Measurements from ENCODE around the gene NPLOC4.

Gene NPLOC4

DNA sequence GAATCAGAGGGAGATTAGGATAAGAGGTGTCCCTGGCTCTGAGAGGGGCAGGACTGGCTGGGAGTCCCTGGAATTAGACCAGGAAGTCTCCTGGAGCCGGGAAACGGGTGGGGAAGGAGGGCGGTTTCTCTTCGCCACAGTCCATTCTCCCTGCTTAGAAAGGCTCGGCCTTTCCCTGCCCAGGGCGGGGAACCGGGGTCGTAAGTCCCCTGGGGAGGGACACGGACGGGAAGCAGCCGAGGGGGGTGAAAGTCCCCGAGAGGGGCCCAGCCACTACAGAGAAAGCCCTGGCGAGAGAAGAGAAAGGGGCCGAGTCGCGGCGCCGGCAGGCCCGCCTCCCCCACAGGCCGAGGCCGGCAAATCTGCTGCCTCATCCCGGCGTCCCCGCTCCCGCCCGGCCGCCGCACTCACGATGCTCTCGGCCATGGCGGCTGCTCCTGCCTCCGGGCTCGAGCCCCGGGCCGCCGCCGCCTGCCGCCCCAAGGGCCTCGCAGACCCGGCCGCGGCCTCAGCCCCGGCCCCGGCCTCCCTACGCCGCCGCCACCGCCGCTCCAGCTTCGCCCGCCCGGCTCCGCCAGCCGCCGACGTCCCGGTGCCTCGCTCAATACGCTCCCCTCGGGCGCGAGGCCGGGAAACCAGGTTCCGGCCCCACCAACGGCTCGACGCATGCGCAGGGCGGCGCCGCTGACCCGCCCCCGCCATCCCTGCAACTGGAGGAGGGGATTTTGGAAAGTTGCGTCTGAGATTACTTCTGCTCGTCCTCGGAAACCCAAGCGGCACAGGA, at the start of gene NPLOC4, which contains the start of gene TSPAN10:
Gene NPLOC4 (minus strand): TSS at position 608 of the 784 bp plus-strand sequence. CDS start 182 bp downstream, at position 426.
Gene TSPAN10 (plus strand): TSS at position 692 of the 784 bp plus-strand sequence. CDS start 5,217 bp downstream, outside the sequence.
- FAIRE-seq (no peak), DNase-seq (ENCODE audit: low spot score) (peak; percentile 70)

GRCh38 chr17:81686614-81687013, 49.7 kb upstream of the NPLOC4 start:
- FAIRE-seq (no peak), DNase-seq (ENCODE audit: low spot score) (no peak)

- peak; percentile 85 for FAIRE-seq
- peak; percentile 86 for DNase-seq (ENCODE audit: low spot score)
Measured at GRCh38 chr17:81685108-81685507, 48.2 kb upstream of the NPLOC4 start.

- FAIRE-seq (peak; percentile 12), DNase-seq (ENCODE audit: low spot score) (no peak)
Measured at GRCh38 chr17:81684442-81684911, 47.6 kb upstream of the NPLOC4 start.

- DNase-seq (ENCODE audit: low spot score) (peak; percentile 97), FAIRE-seq (peak; percentile 87)
Measured at GRCh38 chr17:81683584-81684441, 46.9 kb upstream of the NPLOC4 start, which contains the start of the genes ARL16 and HGS. TSS of gene ARL16 (minus strand) at chr17:81683797. CDS start at chr17:81683753, 44 bp downstream. TSS of gene HGS (plus strand) at chr17:81684011. CDS start at chr17:81684067, 56 bp downstream.

DNA sequence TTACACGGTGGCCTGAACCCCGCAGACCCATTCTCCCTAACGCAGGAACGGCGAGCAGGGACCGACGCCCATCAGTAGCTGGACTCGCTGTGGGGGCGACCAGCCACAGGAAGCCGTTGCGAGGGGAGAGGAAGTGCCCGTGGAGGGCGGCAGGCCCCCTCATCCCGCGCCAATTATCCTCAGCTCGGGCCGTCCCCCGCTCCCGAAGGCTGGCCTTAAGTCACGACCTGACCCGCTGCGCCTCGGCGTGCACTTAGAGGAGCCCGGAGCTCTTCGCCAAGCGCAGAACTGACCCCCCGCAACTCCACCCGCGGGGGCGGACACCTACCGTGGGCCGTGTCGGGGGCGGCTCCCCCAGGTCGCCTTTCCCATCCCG, 46.3 kb upstream of the NPLOC4 start:
- FAIRE-seq (no peak), DNase-seq (ENCODE audit: low spot score) (no peak)

DNA sequence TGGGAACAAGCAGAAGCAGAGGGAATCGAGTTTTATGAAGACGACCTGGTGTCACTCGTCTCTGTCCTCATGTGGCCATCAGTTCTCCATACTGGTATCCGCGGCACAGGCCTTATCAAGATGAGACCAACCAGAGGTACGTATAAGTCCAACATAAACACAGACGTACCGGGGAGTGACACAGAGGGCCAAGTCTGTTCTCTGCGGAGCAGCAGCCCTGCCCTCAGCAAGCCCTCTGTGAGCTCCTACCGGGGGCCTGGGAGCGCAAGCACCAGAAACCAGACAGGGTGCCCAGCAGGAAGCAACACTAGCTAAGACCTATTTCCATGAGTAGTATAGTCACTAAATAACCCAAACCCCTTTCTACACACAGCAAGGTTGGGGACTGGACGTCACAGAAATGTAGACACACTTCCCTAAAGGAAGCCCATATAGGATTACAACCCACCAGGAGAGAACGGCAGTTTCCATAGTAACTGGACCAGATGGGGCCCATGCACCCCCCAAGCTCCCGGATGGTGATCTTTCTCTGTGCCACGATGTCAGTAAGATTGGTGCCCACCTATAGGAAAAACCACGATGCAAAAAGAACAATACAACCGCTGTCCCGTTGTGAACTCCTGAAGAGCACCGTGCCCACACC, 45.8 kb upstream of the NPLOC4 start:
- FAIRE-seq (no peak), DNase-seq (ENCODE audit: low spot score) (no peak)

GRCh38 chr17:81681672-81682071, 44.8 kb upstream of the NPLOC4 start:
- DNase-seq (ENCODE audit: low spot score): peak; percentile 83
- peak; percentile 85 for FAIRE-seq

DNA sequence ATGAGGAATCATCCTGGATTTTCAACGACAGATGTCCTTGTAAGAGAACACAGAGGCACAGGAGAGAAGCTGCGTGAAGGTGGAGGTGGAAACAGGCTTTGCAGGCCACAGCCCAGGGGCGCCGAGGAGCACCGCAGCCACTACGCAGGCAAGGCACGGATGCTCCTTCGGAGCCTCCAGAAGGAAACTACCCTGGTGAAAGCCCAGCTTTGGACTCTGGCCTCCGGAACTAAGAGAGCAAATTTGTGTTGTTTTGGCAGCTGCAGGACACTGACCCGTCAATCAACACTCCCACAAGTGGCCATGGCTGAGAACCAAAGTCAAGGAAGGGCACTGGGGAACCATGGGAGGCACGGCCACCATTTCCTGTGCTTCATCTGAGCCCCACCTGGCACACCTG, 43.2 kb upstream of the NPLOC4 start:
- DNase-seq (ENCODE audit: low spot score) (no peak), FAIRE-seq (no peak)

- FAIRE-seq: no peak
- no peak for DNase-seq (ENCODE audit: low spot score)
Measured at GRCh38 chr17:81676906-81677305, 40.0 kb upstream of the NPLOC4 start.

- DNase-seq (ENCODE audit: low spot score): peak; percentile 24
- FAIRE-seq: peak; percentile 74
Measured at GRCh38 chr17:81675515-81676221, 38.8 kb upstream of the NPLOC4 start.

GRCh38 chr17:81673561-81674258, 36.8 kb upstream of the NPLOC4 start:
- FAIRE-seq (no peak), DNase-seq (ENCODE audit: low spot score) (no peak)

DNA sequence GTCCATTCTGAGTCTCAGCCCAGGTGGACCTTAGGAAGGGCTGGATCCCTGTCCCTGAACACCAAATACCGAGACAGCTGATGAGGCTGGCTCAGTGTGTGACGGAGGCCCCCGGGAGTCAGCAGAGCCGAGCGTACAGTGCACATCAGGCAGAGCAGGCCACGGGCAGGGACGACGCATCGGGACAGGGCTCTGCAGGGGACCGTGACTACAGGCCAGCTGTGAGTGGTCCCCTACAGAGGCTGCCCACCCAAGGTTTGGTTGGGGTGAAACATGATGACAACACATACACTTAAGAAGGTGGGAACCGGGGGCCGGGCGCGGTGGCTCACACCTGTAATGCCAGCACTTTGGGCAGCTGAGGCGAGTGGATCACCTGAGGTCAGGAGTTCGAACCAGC, 36.0 kb upstream of the NPLOC4 start:
- FAIRE-seq: no peak
- no peak for DNase-seq (ENCODE audit: low spot score)

DNA sequence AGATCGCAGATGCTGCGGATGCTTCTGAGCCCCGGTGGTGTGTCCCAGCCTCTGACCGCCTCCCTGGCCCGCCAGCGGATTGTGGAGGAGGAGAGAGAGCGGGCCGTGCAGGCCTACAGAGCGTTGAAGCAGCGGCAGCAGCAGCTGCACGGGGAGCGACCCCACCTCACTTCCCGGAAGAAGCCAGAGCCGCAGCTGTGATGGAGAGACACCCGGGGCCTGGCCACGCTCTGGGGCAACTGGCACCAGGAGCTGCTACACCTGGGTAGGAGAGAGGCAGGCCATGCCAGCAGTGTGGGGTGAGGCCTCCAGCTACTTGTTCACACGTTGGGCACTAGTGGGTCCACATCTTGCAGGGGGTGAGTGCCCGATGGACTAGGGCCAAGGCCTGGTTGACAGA, 35.6 kb upstream of the NPLOC4 start:
- FAIRE-seq (no peak), DNase-seq (ENCODE audit: low spot score) (no peak)

DNA sequence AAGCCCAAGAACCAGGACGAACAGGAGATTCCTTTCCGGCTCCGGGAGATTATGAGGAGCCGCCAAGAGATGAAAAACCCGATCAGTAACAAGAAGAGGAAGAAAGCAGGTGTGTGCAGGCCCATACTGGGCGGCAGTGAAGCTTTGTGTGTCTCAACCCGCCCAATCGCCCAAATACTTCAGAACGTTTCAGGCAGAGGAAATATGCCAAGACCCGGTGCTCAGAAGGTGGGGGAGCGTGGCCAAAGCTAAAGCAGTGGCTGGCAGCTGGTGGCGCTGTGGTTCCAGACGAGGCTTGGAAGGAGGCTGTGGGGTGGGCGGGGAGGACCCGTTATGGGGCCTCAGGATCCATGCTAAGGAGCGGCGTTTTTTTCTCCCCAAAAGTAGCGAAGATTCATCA, 30.8 kb upstream of the NPLOC4 start:
- FAIRE-seq (no peak), DNase-seq (ENCODE audit: low spot score) (no peak)

- FAIRE-seq: no peak
- peak; percentile 89 for DNase-seq (ENCODE audit: low spot score)
Measured at GRCh38 chr17:81666342-81667191, 29.7 kb upstream of the NPLOC4 start, which contains the start of the genes CCDC137 and OXLD1. TSS of gene CCDC137 (plus strand) at chr17:81666737. CDS start at chr17:81666767, 30 bp downstream. TSS of gene OXLD1 (minus strand) at chr17:81666605. CDS start at chr17:81666577, 28 bp downstream.

GRCh38 chr17:81666092-81666341, 29.1 kb upstream of the NPLOC4 start:
- no peak for FAIRE-seq

DNA sequence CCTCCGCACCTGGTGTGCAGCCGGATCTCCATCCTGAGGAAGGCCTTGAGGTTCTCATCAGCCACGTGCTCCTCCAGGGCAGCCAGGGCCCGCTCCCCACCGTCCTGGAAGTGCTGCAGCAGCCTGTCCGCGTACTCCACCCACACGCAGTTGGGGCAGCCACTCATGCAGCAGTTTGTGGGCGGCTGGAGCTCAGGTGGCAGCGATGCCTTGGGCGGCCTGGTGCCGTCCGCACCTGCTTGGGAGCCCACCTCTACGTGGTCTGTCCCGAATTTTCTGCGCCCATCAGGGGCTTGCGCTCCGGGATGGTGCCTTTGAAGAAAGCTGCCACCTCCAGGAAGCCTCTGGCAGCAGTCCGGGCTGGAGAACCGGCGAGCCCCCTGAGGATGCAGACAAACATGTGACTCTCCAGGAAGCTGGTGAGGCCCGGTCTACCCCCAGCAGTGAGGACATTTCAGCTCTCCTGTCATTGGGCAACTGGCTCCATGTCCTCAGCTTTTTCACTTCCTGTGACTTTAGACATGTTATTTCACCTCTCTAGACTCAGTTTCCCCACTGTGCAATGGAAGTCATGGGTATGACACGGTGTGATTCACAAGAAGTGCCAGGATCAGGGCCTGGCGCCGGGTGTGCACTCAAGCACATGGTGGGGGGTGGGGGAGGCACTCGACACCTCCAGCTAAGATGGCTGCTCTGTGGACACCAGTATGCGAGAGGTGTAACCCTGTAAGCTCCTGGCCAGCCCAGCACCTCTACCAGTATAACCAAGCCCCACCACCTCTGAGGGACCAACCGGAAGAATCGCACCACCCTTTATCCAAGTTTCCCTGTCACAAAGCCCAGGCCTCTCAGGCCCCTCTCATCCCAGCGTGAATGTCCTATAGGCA, 28.5 kb upstream of the NPLOC4 start:
- DNase-seq (ENCODE audit: low spot score) (peak; percentile 11), FAIRE-seq (no peak)

More at GRCh38 chr17:81666092-81666341, 29.1 kb upstream of the NPLOC4 start:
- DNase-seq (ENCODE audit: low spot score): no peak

Measured in RCC 7860 (cell line).